Kidney (tissue), 14 donors: ENCODE data around the gene CASP14. TPM values are rescaled to one million over a fixed set of nuclear protein-coding genes. Genes with fewer than 3 reads are reported as not detected.
"Not testable (repeated sequence)": the region's sequence is repeated elsewhere in the genome, so short reads cannot be mapped to it uniquely, and the experiment has no call there.

Source experiments
- DNase-seq, 5 donors: peaks; one replicate each; pipeline ENCODE4 v3.0.0-alpha.2; 2013 to 2020
- FAIRE-seq: peaks from 2 replicates; lab custom pipeline; 2012; peaks lifted over from hg19 to GRCh38; lab: Jason Lieb, UNC
- H3K27ac ChIP-seq, 2 donors: one replicate each; pipeline ENCODE4 v1.7.0; 2013; ENCODE audit warnings: low read depth in 2 of 2, low read length in 2 of 2, inconsistent platforms in 1 of 2
- H3K27me3 ChIP-seq: one replicate; pipeline ENCODE4 v1.7.1; 2013; ENCODE audit warnings: low read length, inconsistent platforms; ENCODE audit not compliant: control insufficient read depth, insufficient read depth
- H3K36me3 ChIP-seq, 3 donors: one replicate each; pipeline versions ENCODE4 v1.7.0 to v1.7.1; 2013; ENCODE audit warnings: low read length in 3 of 3, control low read depth in 1 of 3, inconsistent platforms in 1 of 3; ENCODE audit not compliant: insufficient read depth in 3 of 3, control insufficient read depth in 2 of 3
- H3K4me1 ChIP-seq, 3 donors: one replicate each; pipeline versions ENCODE4 v1.7.0 to v1.7.1; 2013; ENCODE audit warnings: low read length in 3 of 3, inconsistent platforms in 1 of 3, low read depth in 1 of 3; ENCODE audit not compliant: control insufficient read depth in 2 of 3, insufficient read depth in 2 of 3
- H3K4me3 ChIP-seq, 3 donors: one replicate each; pipeline versions ENCODE4 v1.7.0 to v1.8.1; 2013; ENCODE audit warnings: low read length in 3 of 3, control low read depth in 1 of 3, inconsistent platforms in 1 of 3
- H3K9ac ChIP-seq, 3 donors: one replicate each; pipeline versions ENCODE4 v1.7.0 to v1.7.1; 2013; ENCODE audit warnings: low read length in 3 of 3, control low read depth in 1 of 3, inconsistent platforms in 1 of 3
- H3K9me3 ChIP-seq, 3 donors: one replicate each; pipeline versions ENCODE4 v1.7.0 to v1.7.1; 2013; ENCODE audit warnings: low read length in 3 of 3, control low read depth in 1 of 3, inconsistent platforms in 1 of 3; ENCODE audit not compliant: control insufficient read depth in 2 of 3, insufficient read depth in 1 of 3
- CTCF ChIP-seq: IDR thresholded peaks from 3 replicates; pipeline ENCODE4 v1.5.1; 2012; ENCODE audit warnings: mild to moderate bottlenecking, moderate library complexity, borderline replicate concordance; ENCODE audit not compliant: insufficient read depth; ENCODE audit errors: extremely low read depth
- intact Hi-C: fragments of 100-400 bp; cut with DNase I; formaldehyde crosslinking; loops from one replicate; pipeline ENCODE4 v1.11.1; 2022
- polyA plus RNA-seq: library from polyadenylated mRNA; stranded (reverse); fragments of 350-450 nt; fragmentation: Illumina TruSeq; extraction: RNeasy Lipid Tissue Mini Kit (QIAGEN cat#74804); gene quantifications from one replicate; pipeline ENCODE4 v1.2.3, GENCODE V29; 2014; ENCODE audit warnings: low read depth, low replicate concordance; ENCODE audit not compliant: insufficient read depth
- total RNA-seq: library from RNA; stranded (reverse); fragmentation: NEBNext Ultra II Directional; extraction: Animal tissue kit (Norgen Biotek cat#: 25700); gene quantifications from one replicate; pipeline ENCODE4 v1.2.1, GENCODE V29; 2021
- donor health status: control.
- donor health status: control.
- donor health status: control.
- donor health status: control.
- donor health status: control.
- donor health status: DM: yes; HTN: yes; CAD: no.
- donor health status: Normal renal cell carcinoma (clear cell type).

CASP14 gene
- total and polyA plus RNA-seq, 2 donors from 2014 or later: 0.16 TPM; not detected in 1

- intact Hi-C loops: no loop called here
- DNase-seq: no peak
- Histone ChIP-seq H3K4me3 (no peak overlapping the region), H3K27me3 (no peaks in the 10 kb centered on the region), H3K27ac (no peak overlapping the region), H3K4me1 (peaks cover 0 to 2% (median 0%) of the 10 kb centered on the region in 3 donors), H3K9me3 (no peaks in the 10 kb centered on the region), H3K9ac (no peak overlapping the region), H3K36me3 (no peaks in the 10 kb centered on the region)
- no peak for TF ChIP-seq CTCF
- FAIRE-seq: no peak
These were observed 46.9 kb downstream of the CASP14 start for GRCh38 chr19:15096223-15096622.

GRCh38 chr19:15097980-15098379 is 48.7 kb downstream of the CASP14 start:
- H3K4me1 ChIP-seq, H3K4me3 ChIP-seq, FAIRE-seq, H3K27ac ChIP-seq, H3K9ac ChIP-seq, H3K27me3 ChIP-seq, H3K9me3 ChIP-seq, H3K36me3 ChIP-seq, DNase-seq, intact Hi-C loops: not testable (repeated sequence)

GRCh38 chr19:15098460-15098859 is 49.2 kb downstream of the CASP14 start:
- DNase-seq: no peak
- no peak overlapping the region for H3K4me3 ChIP-seq
- intact Hi-C loops: no loop called here
- no peak overlapping the region for H3K27ac ChIP-seq
- no peak for TF ChIP-seq CTCF
- no peak overlapping the region for H3K9ac ChIP-seq
- H3K27me3 ChIP-seq: no peaks in the 10 kb centered on the region
- H3K9me3 ChIP-seq: peaks cover 0 to under 1% (median 0%) of the 10 kb centered on the region in 3 donors
- H3K36me3 ChIP-seq: no peaks in the 10 kb centered on the region
- H3K4me1 ChIP-seq: no peaks in the 10 kb centered on the region
- no peak for FAIRE-seq

GRCh38 chr19:15099017-15099582 is 49.8 kb downstream of the CASP14 start:
- no peak for TF ChIP-seq CTCF
- no peak for FAIRE-seq
- Histone ChIP-seq H3K9me3 (peaks cover 0 to 3% (median 1%) of the 10 kb centered on the region in 3 donors), H3K27ac (no peak overlapping the region), H3K27me3 (no peaks in the 10 kb centered on the region), H3K4me3 (no peak overlapping the region), H3K9ac (no peak overlapping the region), H3K4me1 (no peaks in the 10 kb centered on the region), H3K36me3 (no peaks in the 10 kb centered on the region)
- no peak for DNase-seq
- intact Hi-C loops: no loop called here
